Osteoblast (primary cell): ENCODE measurements around the gene TMEM218. TPM values are rescaled to one million over a fixed set of nuclear protein-coding genes. Genes with fewer than 3 reads are reported as not detected.
"Not testable (repeated sequence)": the region's sequence is repeated elsewhere in the genome, so short reads cannot be mapped to it uniquely, and the experiment has no call there.

ENCODE experiments used
- DNase-seq: peaks from one replicate; pipeline ENCODE4 v3.0.0; 2011; ENCODE audit warnings: low spot score, mixed read lengths; ENCODE audit not compliant: insufficient read length; ENCODE audit errors: missing footprints
- H2AFZ ChIP-seq: 2 replicates; pipeline ENCODE4 v1.6.0; 2011; ENCODE audit warnings: mild to moderate bottlenecking, low read length
- H3K27ac ChIP-seq: 2 replicates; pipeline ENCODE4 v1.5.1; 2011; ENCODE audit warnings: mild to moderate bottlenecking, low read depth, low read length, moderate library complexity
- H3K27me3 ChIP-seq: 2 replicates; pipeline ENCODE4 v1.6.0; 2012; ENCODE audit warnings: mild to moderate bottlenecking, control low read depth, inconsistent platforms, low read length, moderate library complexity; ENCODE audit not compliant: insufficient read depth
- H3K36me3 ChIP-seq: 2 replicates; pipeline ENCODE4 v1.5.1; 2011; ENCODE audit warnings: mild to moderate bottlenecking, low read length, control low read depth, moderate library complexity; ENCODE audit not compliant: insufficient read depth
- H3K4me1 ChIP-seq: 2 replicates; pipeline ENCODE4 v1.5.1; 2011; ENCODE audit warnings: mild to moderate bottlenecking, low read length, control low read depth, moderate library complexity; ENCODE audit not compliant: insufficient read depth
- H3K4me2 ChIP-seq: 2 replicates; pipeline ENCODE4 v1.6.0; 2011; ENCODE audit warnings: mild to moderate bottlenecking, low read length; ENCODE audit not compliant: insufficient read depth
- H3K4me3 ChIP-seq: fragments of 200-600 bp; sonication (generic); 3 replicates; pipeline ENCODE4 v1.5.1; 2012; ENCODE audit warnings: mild to moderate bottlenecking, low read length, inconsistent platforms; ENCODE audit not compliant: insufficient read depth
- H3K79me2 ChIP-seq: 2 replicates; pipeline ENCODE4 v1.6.0; 2012; ENCODE audit warnings: mild to moderate bottlenecking, low read length, control low read depth, inconsistent platforms; ENCODE audit not compliant: insufficient read depth
- H3K9me3 ChIP-seq: 2 replicates; pipeline ENCODE4 v1.5.1; 2011; ENCODE audit warnings: low read depth, low read length, control low read depth
- H4K20me1 ChIP-seq: 2 replicates; pipeline ENCODE4 v1.6.0; 2012; ENCODE audit warnings: mild to moderate bottlenecking, low read length, control low read depth; ENCODE audit not compliant: insufficient read depth
- CTCF ChIP-seq: IDR thresholded peaks from 2 replicates; pipeline ENCODE4 v1.5.1; 2011; ENCODE audit warnings: mild to moderate bottlenecking, low read depth, low read length, moderate library complexity; ENCODE audit errors: extremely low read depth
- total RNA-seq: library from RNA; depleted of rRNA; stranded (reverse); fragments of >200 nt; gene quantifications from 2 replicates; pipeline ENCODE4 v1.2.3, GENCODE V29; 2012

TMEM218 gene
- total RNA-seq, 1 donor = 30.0 TPM

GRCh38 chr11:125092669-125093068, 18.8 kb downstream of the TMEM218 start:
- Histone ChIP-seq H3K27ac (no peak overlapping the region), H3K27me3 (no peaks in the 10 kb centered on the region), H3K79me2 (no peaks in the 10 kb centered on the region), H3K9me3 (no peaks in the 10 kb centered on the region), H3K4me1 (peaks cover 11% of the 10 kb centered on the region), H3K4me2 (no peak overlapping the region), H4K20me1 (no peaks in the 10 kb centered on the region), H2AFZ (no peak overlapping the region), H3K4me3 (no peak overlapping the region), H3K36me3 (no peaks in the 10 kb centered on the region)
- no peak for TF ChIP-seq CTCF
- no peak for DNase-seq

- peak overlapping the region; percentile 30 for H2AFZ ChIP-seq
Measured at GRCh38 chr11:125091877-125092664, 19.4 kb downstream of the TMEM218 start.

GRCh38 chr11:125091247-125091876, 20.1 kb downstream of the TMEM218 start:
- DNase-seq = peak; percentile 95
- Histone ChIP-seq H2AFZ (peak overlapping the region; percentile 30), H3K4me2 (peak overlapping the region; percentile 24), H3K79me2 (no peaks in the 10 kb centered on the region), H3K9me3 (no peaks in the 10 kb centered on the region), H3K4me3 (no peak overlapping the region), H3K4me1 (peaks cover 11% of the 10 kb centered on the region), H3K27me3 (no peaks in the 10 kb centered on the region), H4K20me1 (no peaks in the 10 kb centered on the region), H3K27ac (peak overlapping the region; percentile 33), H3K36me3 (no peaks in the 10 kb centered on the region)
- TF ChIP-seq CTCF = peak; percentile 65

More at GRCh38 chr11:125091877-125092664, 19.4 kb downstream of the TMEM218 start:
- Histone ChIP-seq H3K9me3 (no peaks in the 10 kb centered on the region), H3K27ac (no peak overlapping the region), H3K4me2 (peak overlapping the region; percentile 24), H3K27me3 (no peaks in the 10 kb centered on the region), H3K4me1 (peaks cover 11% of the 10 kb centered on the region), H4K20me1 (no peaks in the 10 kb centered on the region), H3K36me3 (no peaks in the 10 kb centered on the region), H3K4me3 (no peak overlapping the region), H3K79me2 (no peaks in the 10 kb centered on the region)
- TF ChIP-seq CTCF = no peak
- DNase-seq = no peak

- H3K27ac ChIP-seq = no peak overlapping the region
Measured at GRCh38 chr11:125090816-125091215, 20.6 kb downstream of the TMEM218 start.

GRCh38 chr11:125090151-125090550, 21.3 kb downstream of the TMEM218 start:
- H2AFZ ChIP-seq, H3K4me3 ChIP-seq, H4K20me1 ChIP-seq, DNase-seq, H3K36me3 ChIP-seq, H3K27me3 ChIP-seq, H3K79me2 ChIP-seq, H3K4me2 ChIP-seq, H3K27ac ChIP-seq, H3K9me3 ChIP-seq: not testable (repeated sequence)
- H3K4me1 ChIP-seq = peaks cover 11% of the 10 kb centered on the region

More at GRCh38 chr11:125090816-125091215, 20.6 kb downstream of the TMEM218 start:
- DNase-seq = no peak
- Histone ChIP-seq H4K20me1 (no peaks in the 10 kb centered on the region), H3K4me2 (peak overlapping the region; percentile 24), H3K27me3 (no peaks in the 10 kb centered on the region), H3K4me1 (peaks cover 11% of the 10 kb centered on the region), H3K36me3 (no peaks in the 10 kb centered on the region), H3K9me3 (no peaks in the 10 kb centered on the region), H3K79me2 (no peaks in the 10 kb centered on the region), H3K4me3 (no peak overlapping the region), H2AFZ (no peak overlapping the region)
- TF ChIP-seq CTCF = no peak

GRCh38 chr11:125089481-125089880, 21.9 kb downstream of the TMEM218 start:
- H3K79me2 ChIP-seq, H3K9me3 ChIP-seq, H3K27me3 ChIP-seq, H3K27ac ChIP-seq, H3K36me3 ChIP-seq, H3K4me2 ChIP-seq, H4K20me1 ChIP-seq, H2AFZ ChIP-seq, DNase-seq, H3K4me3 ChIP-seq: not testable (repeated sequence)
- peaks cover 11% of the 10 kb centered on the region for H3K4me1 ChIP-seq
